Activated T-cell treated with anti-CD3 and anti-CD28 coated beads, Interleukin-2, amount 50 U/mL, for 4 hours (primary cell): Measurements from ENCODE around the gene TYROBP. TPM values are rescaled to one million over a fixed set of nuclear protein-coding genes. Genes with fewer than 3 reads are reported as not detected.
"Not testable (repeated sequence)": the region's sequence is repeated elsewhere in the genome, so short reads cannot be mapped to it uniquely, and the experiment has no call there.

Experiments used
- ATAC-seq, 2 donors: fragments of 200-7000 bp; cut with Tn5 transposase; one replicate each; pipeline ENCODE4 v1.10.0; 2021
- DNase-seq: peaks from one replicate; pipeline ENCODE4 v3.0.0-alpha.2; 2020
- H3K27me3 Mint-ChIP-seq: one replicate; pipeline ENCODE4 v1.8.0; 2021; ENCODE audit warnings: low read depth, mixed read lengths
- H3K36me3 Mint-ChIP-seq: one replicate; pipeline ENCODE4 v1.8.0; 2022; ENCODE audit warnings: mixed read lengths; ENCODE audit not compliant: insufficient read depth
- H3K4me1 Mint-ChIP-seq: one replicate; pipeline ENCODE4 v1.8.0; 2021; ENCODE audit warnings: low read depth, mixed read lengths
- H3K4me3 Mint-ChIP-seq: one replicate; pipeline ENCODE4 v1.8.0; 2021; ENCODE audit warnings: mild to moderate bottlenecking, moderate library complexity, mixed read lengths
- H3K9me3 Mint-ChIP-seq: one replicate; pipeline ENCODE4 v1.8.0; 2021; ENCODE audit warnings: mixed read lengths
- total RNA-seq, 3 donors: library from RNA; stranded (reverse); gene quantifications; one replicate each; pipeline ENCODE4 v1.2.1, GENCODE V29; 2021

The TYROBP gene
- total RNA-seq, 3 donors from 2014 or later: 0.52 to 0.69 TPM; not detected in 1

GRCh38 chr19:35913589-35913988 is 5.5 kb upstream of the TYROBP start:
- H3K27me3 Mint-ChIP-seq: no peaks in the 10 kb centered on the region
- no peak for ATAC-seq
- H3K4me3 Mint-ChIP-seq: no peak overlapping the region
- no peaks in the 10 kb centered on the region for H3K9me3 Mint-ChIP-seq
- H3K4me1 Mint-ChIP-seq: peaks cover 18% of the 10 kb centered on the region
- no peak for DNase-seq
- H3K36me3 Mint-ChIP-seq: no peaks in the 10 kb centered on the region

GRCh38 chr19:35911790-35912189 is 3.7 kb upstream of the TYROBP start:
- ATAC-seq: no peak
- DNase-seq: no peak

GRCh38 chr19:35911173-35911572 is 3.1 kb upstream of the TYROBP start:
- DNase-seq (no peak), ATAC-seq (no peak)
- Mint-ChIP-seq H3K4me1 (peaks cover 21% of the 10 kb centered on the region), H3K27me3 (no peaks in the 10 kb centered on the region), H3K9me3 (no peaks in the 10 kb centered on the region), H3K36me3 (no peaks in the 10 kb centered on the region), H3K4me3 (no peak overlapping the region)

More at GRCh38 chr19:35911790-35912189, 3.7 kb upstream of the TYROBP start:
- Mint-ChIP-seq H3K27me3 (no peaks in the 10 kb centered on the region), H3K4me1 (peaks cover 21% of the 10 kb centered on the region), H3K9me3 (no peaks in the 10 kb centered on the region), H3K36me3 (no peaks in the 10 kb centered on the region), H3K4me3 (no peak overlapping the region)

GRCh38 chr19:35910355-35910754 is 2.3 kb upstream of the TYROBP start:
- ATAC-seq, H3K27me3 Mint-ChIP-seq, DNase-seq, H3K4me3 Mint-ChIP-seq, H3K36me3 Mint-ChIP-seq, H3K9me3 Mint-ChIP-seq: not testable (repeated sequence)
- peaks cover 21% of the 10 kb centered on the region for H3K4me1 Mint-ChIP-seq

- no peaks in the 10 kb centered on the region for H3K9me3 Mint-ChIP-seq
- H3K36me3 Mint-ChIP-seq: no peaks in the 10 kb centered on the region
- no peaks in the 10 kb centered on the region for H3K27me3 Mint-ChIP-seq
- peaks cover 27% of the 10 kb centered on the region for H3K4me1 Mint-ChIP-seq
- ATAC-seq (no peak), DNase-seq (no peak)
- H3K4me3 Mint-ChIP-seq: no peak overlapping the region
Measured at GRCh38 chr19:35909684-35910035, 1.6 kb upstream of the TYROBP start.

DNA sequence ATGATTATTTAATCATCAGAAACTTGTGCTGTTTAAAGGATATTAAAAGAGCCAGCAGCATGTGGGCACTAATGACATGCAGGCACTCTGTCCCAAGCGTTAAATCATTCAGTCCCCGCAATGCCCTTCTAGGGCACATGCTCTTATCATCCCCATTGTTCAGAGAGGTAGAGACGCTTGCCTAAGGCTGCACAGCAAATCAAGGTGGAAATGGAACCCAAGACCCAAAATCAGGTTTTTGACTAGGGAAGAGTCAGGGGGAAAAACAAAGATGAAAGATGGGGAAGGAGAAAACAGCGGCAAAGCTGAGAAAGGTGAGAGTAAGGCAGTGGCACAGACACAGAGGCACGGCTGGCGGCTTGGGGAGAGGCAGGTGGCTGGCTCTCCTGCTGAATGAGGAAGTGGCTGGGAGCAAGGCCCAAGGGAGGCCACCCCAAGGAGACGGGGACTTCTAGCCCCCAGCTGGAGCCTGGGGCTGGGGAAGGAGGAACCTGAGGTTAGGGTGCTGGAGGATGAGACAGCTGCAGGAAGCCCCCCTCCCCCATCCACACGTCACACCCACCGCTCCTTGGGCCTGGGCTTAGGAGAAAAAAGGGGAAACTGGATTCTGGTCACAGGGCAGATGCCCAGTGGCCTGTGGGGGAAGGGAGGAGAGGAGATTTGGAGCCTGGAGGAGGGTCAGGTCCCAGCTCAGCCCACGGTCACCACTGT is 1.0 kb upstream of the TYROBP start:
- no peak for DNase-seq
- no peak for ATAC-seq
- peaks cover 32% of the 10 kb centered on the region for H3K4me1 Mint-ChIP-seq
- peak overlapping the region; percentile 5 for H3K4me3 Mint-ChIP-seq
- H3K27me3 Mint-ChIP-seq: no peaks in the 10 kb centered on the region
- no peaks in the 10 kb centered on the region for H3K9me3 Mint-ChIP-seq
- H3K36me3 Mint-ChIP-seq: no peaks in the 10 kb centered on the region

GRCh38 chr19:35907377-35907745 is 734 bp downstream of the TYROBP start:
- DNase-seq (no peak), ATAC-seq (no peak)
- Mint-ChIP-seq H3K4me1 (peaks cover 43% of the 10 kb centered on the region), H3K4me3 (peak overlapping the region; percentile 57), H3K36me3 (no peaks in the 10 kb centered on the region), H3K9me3 (no peaks in the 10 kb centered on the region), H3K27me3 (no peaks in the 10 kb centered on the region)

DNA sequence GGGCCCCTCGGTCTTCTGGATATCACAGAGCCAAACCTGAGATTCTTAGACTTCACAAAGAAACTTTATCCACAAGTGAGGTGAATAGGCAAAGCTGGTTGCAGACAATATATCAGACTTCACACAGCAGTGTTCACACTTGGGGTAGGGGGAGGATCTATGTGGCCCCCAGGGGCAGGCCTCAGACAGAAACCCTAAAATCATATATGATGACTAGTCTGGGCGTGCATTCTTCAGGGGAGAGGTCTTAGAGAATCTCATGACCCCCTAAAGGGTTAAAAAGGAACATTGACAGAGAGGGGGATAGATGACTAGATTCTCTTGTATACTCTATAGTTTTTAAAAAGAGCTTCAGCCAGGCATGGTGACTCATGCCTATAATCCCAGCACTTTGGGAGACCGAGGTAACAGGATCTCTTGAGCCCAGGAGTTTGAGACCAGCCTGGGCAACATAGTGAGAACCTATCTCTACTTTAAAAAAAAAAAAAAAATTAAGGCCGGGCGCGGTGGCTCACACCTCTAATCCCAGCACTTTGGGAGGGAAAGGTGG is 2.8 kb downstream of the TYROBP start:
- no peak for ATAC-seq
- Mint-ChIP-seq H3K4me3 (no peak overlapping the region), H3K36me3 (no peaks in the 10 kb centered on the region), H3K4me1 (peaks cover 52% of the 10 kb centered on the region), H3K9me3 (no peaks in the 10 kb centered on the region), H3K27me3 (no peaks in the 10 kb centered on the region)
- no peak for DNase-seq

- Mint-ChIP-seq H3K36me3 (no peaks in the 10 kb centered on the region), H3K27me3 (no peaks in the 10 kb centered on the region), H3K4me1 (peaks cover 52% of the 10 kb centered on the region), H3K9me3 (no peaks in the 10 kb centered on the region), H3K4me3 (peak overlapping the region; percentile 94)
- no peak for DNase-seq
- no peak for ATAC-seq
Measured at GRCh38 chr19:35904311-35905068, 3.6 kb downstream of the TYROBP start.

GRCh38 chr19:35903550-35904179 is 4.4 kb downstream of the TYROBP start:
- Mint-ChIP-seq H3K4me1 (peaks cover 50% of the 10 kb centered on the region), H3K9me3 (no peaks in the 10 kb centered on the region), H3K27me3 (no peaks in the 10 kb centered on the region), H3K36me3 (peaks cover 3% of the 10 kb centered on the region), H3K4me3 (peak overlapping the region; percentile 94)
- peak; percentile 42 to 43 for ATAC-seq
- DNase-seq: peak; percentile 90

DNA sequence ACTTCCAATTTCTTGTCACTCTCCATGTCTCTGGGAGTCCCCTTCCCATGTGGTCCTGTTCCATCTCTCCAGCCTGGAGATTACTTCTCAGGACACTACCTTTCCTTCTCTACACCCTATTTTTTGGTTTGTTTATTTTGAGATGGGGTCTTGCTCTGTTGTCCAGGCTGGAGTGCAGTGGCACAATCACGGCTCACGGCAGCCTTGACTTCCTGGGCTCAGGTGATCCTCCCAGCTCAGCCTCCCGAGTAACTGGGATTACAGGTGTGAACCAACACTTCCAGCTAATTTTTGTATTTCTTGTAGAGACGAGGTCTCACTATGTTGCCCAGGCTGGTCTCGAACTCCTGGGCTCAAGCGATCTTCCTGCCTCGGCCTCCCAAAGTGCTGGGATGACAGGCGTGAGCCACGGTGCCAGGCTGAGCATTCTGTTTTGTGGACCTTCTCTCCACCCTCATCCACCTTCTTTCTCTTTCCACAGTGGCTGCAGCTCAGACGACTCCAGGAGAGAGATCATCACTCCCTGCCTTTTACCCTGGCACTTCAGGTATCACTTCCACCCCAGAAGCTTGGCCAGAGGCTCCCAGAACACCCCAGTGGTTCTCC is 5.1 kb downstream of the TYROBP start:
- Mint-ChIP-seq H3K4me3 (peak overlapping the region; percentile 94), H3K4me1 (peaks cover 51% of the 10 kb centered on the region), H3K27me3 (no peaks in the 10 kb centered on the region), H3K36me3 (peaks cover 4% of the 10 kb centered on the region), H3K9me3 (no peaks in the 10 kb centered on the region)
- no peak for ATAC-seq
- no peak for DNase-seq

- peaks cover 58% of the 10 kb centered on the region for H3K4me1 Mint-ChIP-seq
- no peaks in the 10 kb centered on the region for H3K27me3 Mint-ChIP-seq
- peaks cover 8% of the 10 kb centered on the region for H3K36me3 Mint-ChIP-seq
- H3K4me3 Mint-ChIP-seq: peak within 1 kb of the TSS; percentile 94
- ATAC-seq (no peak), DNase-seq (no peak)
- H3K9me3 Mint-ChIP-seq: no peaks in the 10 kb centered on the region
Measured at GRCh38 chr19:35901854-35902661, 6.0 kb downstream of the TYROBP start, which contains the start of gene HCST. Gene HCST (plus strand): TSS chr19:35902529. CDS start chr19:35902594, 65 bp downstream.

GRCh38 chr19:35901055-35901644 is 6.9 kb downstream of the TYROBP start:
- DNase-seq (no peak), ATAC-seq (no peak)
- peaks cover 63% of the 10 kb centered on the region for H3K4me1 Mint-ChIP-seq
- no peaks in the 10 kb centered on the region for H3K27me3 Mint-ChIP-seq
- no peaks in the 10 kb centered on the region for H3K9me3 Mint-ChIP-seq
- peaks cover 8% of the 10 kb centered on the region for H3K36me3 Mint-ChIP-seq
- peak overlapping the region; percentile 94 for H3K4me3 Mint-ChIP-seq
